Measurements from ENCODE around the gene STUM.

GRCh38 chr1:226617109-226617508, 68.5 kb downstream of the STUM start:
- TF ChIP-seq, protein P1, sequence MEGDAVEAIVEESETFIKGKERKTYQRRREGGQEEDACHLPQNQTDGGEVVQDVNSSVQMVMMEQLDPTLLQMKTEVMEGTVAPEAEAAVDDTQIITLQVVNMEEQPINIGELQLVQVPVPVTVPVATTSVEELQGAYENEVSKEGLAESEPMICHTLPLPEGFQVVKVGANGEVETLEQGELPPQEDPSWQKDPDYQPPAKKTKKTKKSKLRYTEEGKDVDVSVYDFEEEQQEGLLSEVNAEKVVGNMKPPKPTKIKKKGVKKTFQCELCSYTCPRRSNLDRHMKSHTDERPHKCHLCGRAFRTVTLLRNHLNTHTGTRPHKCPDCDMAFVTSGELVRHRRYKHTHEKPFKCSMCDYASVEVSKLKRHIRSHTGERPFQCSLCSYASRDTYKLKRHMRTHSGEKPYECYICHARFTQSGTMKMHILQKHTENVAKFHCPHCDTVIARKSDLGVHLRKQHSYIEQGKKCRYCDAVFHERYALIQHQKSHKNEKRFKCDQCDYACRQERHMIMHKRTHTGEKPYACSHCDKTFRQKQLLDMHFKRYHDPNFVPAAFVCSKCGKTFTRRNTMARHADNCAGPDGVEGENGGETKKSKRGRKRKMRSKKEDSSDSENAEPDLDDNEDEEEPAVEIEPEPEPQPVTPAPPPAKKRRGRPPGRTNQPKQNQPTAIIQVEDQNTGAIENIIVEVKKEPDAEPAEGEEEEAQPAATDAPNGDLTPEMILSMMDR (IDR thresholded peaks at IDR 0.05) = no peak
- TF ChIP-seq POLR2A (IDR thresholded peaks at IDR 0.05) = no peak
- no peak for TF ChIP-seq POLR2AphosphoS5 (IDR thresholded peaks at IDR 0.05)
